Hepatocyte (in vitro differentiated cells): ENCODE results near the gene PTPRU.

ENCODE experiments used
- CTCF ChIP-seq: fragments of 200-600 bp; sonication (generic); IDR thresholded peaks from 2 replicates; pipeline ENCODE4 v1.5.1; 2016; ENCODE audit warnings: antibody characterized with exemption, mild to moderate bottlenecking; ENCODE audit not compliant: poor library complexity
- EZH2 ChIP-seq: fragments of 200-600 bp; sonication (generic); IDR thresholded peaks from 2 replicates; pipeline ENCODE4 v1.6.1; 2016; ENCODE audit warnings: antibody characterized with exemption, mild to moderate bottlenecking, borderline replicate concordance
- EZH2phosphoT487 ChIP-seq: fragments of 200-600 bp; sonication (generic); IDR thresholded peaks from one replicate; pipeline ENCODE4 v1.6.1; 2018; ENCODE audit warnings: antibody characterized with exemption, mild to moderate bottlenecking, low read depth, moderate library complexity; ENCODE audit not compliant: unreplicated experiment, severe bottlenecking

- no peak for TF ChIP-seq CTCF
- TF ChIP-seq EZH2phosphoT487, result no peak
- no peak for TF ChIP-seq EZH2
Observed at GRCh38 chr1:29331309-29331708, 95.0 kb downstream of the PTPRU start.
